GF-D8 (cell line): ENCODE measurements around the gene TRPM4.
"Not testable (repeated sequence)": the region's sequence is repeated elsewhere in the genome, so short reads cannot be mapped to it uniquely, and the experiment has no call there.

Source experiments
- DNase-seq: peaks from one replicate; lab custom pipeline; 2025; lab: John Stamatoyannopoulos, UW

Gene TRPM4

GRCh38 chr19:49127225-49127624, 30.4 kb upstream of the TRPM4 start:
- DNase-seq = not testable (repeated sequence)

- DNase-seq = peak; percentile 82
Measured at GRCh38 chr19:49127674-49128544, 29.7 kb upstream of the TRPM4 start.

- DNase-seq = no peak
Measured at GRCh38 chr19:49128545-49129237, 28.9 kb upstream of the TRPM4 start.

- DNase-seq = no peak
Measured at GRCh38 chr19:49129238-49129583, 28.4 kb upstream of the TRPM4 start.

GRCh38 chr19:49130325-49130724, 27.3 kb upstream of the TRPM4 start:
- no peak for DNase-seq

- no peak for DNase-seq
Measured at GRCh38 chr19:49132974-49133609, 24.5 kb upstream of the TRPM4 start.

GRCh38 chr19:49133621-49134454, 23.8 kb upstream of the TRPM4 start:
- no peak for DNase-seq

- no peak for DNase-seq
Measured at GRCh38 chr19:49135686-49136085, 21.9 kb upstream of the TRPM4 start.

- DNase-seq = no peak
Measured at GRCh38 chr19:49136771-49137171, 20.8 kb upstream of the TRPM4 start.

- no peak for DNase-seq
Measured at GRCh38 chr19:49140951-49141350, 16.6 kb upstream of the TRPM4 start.

- DNase-seq = no peak
Measured at GRCh38 chr19:49141352-49141751, 16.2 kb upstream of the TRPM4 start.

GRCh38 chr19:49142866-49143335, 14.7 kb upstream of the TRPM4 start:
- no peak for DNase-seq

GRCh38 chr19:49145573-49146407, 11.8 kb upstream of the TRPM4 start:
- peak; percentile 11 for DNase-seq

- not testable (repeated sequence) for DNase-seq
Measured at GRCh38 chr19:49146408-49146770, 11.2 kb upstream of the TRPM4 start.

- DNase-seq = no peak
Measured at GRCh38 chr19:49148044-49148682, 9.4 kb upstream of the TRPM4 start.

- DNase-seq = peak; percentile 77
Measured at GRCh38 chr19:49148784-49149651, 8.6 kb upstream of the TRPM4 start.

- DNase-seq = peak; percentile 14
Measured at GRCh38 chr19:49149652-49150105, 7.9 kb upstream of the TRPM4 start.

- peak; percentile 75 for DNase-seq
Measured at GRCh38 chr19:49150106-49150943, 7.3 kb upstream of the TRPM4 start.

GRCh38 chr19:49150944-49151243, 6.7 kb upstream of the TRPM4 start:
- no peak for DNase-seq
